Measurements from ENCODE around the gene RFLNA.
"Not testable (repeated sequence)": the region's sequence is repeated elsewhere in the genome, so short reads cannot be mapped to it uniquely, and the experiment has no call there.

Gene RFLNA

GRCh38 chr12:124321556-124322270 lies 26.8 kb downstream of the RFLNA start:
- no peak for DNase-seq

- no peak for DNase-seq
These were observed 27.5 kb downstream of the RFLNA start for GRCh38 chr12:124322271-124322998.

- DNase-seq, result not testable (repeated sequence)
These were observed 28.1 kb downstream of the RFLNA start for GRCh38 chr12:124322999-124323328.

GRCh38 chr12:124323771-124324530 lies 29.1 kb downstream of the RFLNA start:
- no peak for DNase-seq

GRCh38 chr12:124324803-124325705 lies 30.2 kb downstream of the RFLNA start:
- no peak for DNase-seq

GRCh38 chr12:124326104-124326503 lies 31.2 kb downstream of the RFLNA start:
- no peak for DNase-seq

- no peak for DNase-seq
These were observed 32.0 kb downstream of the RFLNA start for GRCh38 chr12:124326871-124327270.

GRCh38 chr12:124327362-124328043 lies 32.6 kb downstream of the RFLNA start:
- DNase-seq, result no peak

GRCh38 chr12:124328116-124328515 lies 33.2 kb downstream of the RFLNA start:
- DNase-seq, result no peak

- DNase-seq, result no peak
These were observed 33.7 kb downstream of the RFLNA start for GRCh38 chr12:124328636-124329035.

- no peak for DNase-seq
These were observed 37.3 kb downstream of the RFLNA start for GRCh38 chr12:124332058-124332672.

GRCh38 chr12:124332900-124333299 lies 38.0 kb downstream of the RFLNA start:
- no peak for DNase-seq

GRCh38 chr12:124333724-124334123 lies 38.8 kb downstream of the RFLNA start:
- DNase-seq, result no peak

GRCh38 chr12:124334266-124334665 lies 39.4 kb downstream of the RFLNA start:
- no peak for DNase-seq

GRCh38 chr12:124334976-124335375 lies 40.1 kb downstream of the RFLNA start:
- no peak for DNase-seq

- DNase-seq, result no peak
These were observed 40.7 kb downstream of the RFLNA start for GRCh38 chr12:124335426-124336183.

GRCh38 chr12:124336184-124336437 lies 41.2 kb downstream of the RFLNA start:
- no peak for DNase-seq

- DNase-seq, result no peak
These were observed 42.0 kb downstream of the RFLNA start for GRCh38 chr12:124336742-124337520.

- DNase-seq, result no peak
These were observed 42.7 kb downstream of the RFLNA start for GRCh38 chr12:124337622-124338021.

- no peak for DNase-seq
These were observed 43.6 kb downstream of the RFLNA start for GRCh38 chr12:124338448-124338847.

Data from activated CD4-positive, CD25-positive, alpha-beta regulatory T cell (primary cell).